Stimulated activated memory B cell treated with anti-CD40 and anti-IgM and Interleukin-4, amounts not matched to agents 10 μg/mL and 1 μg/mL and 100 μg/mL, for 72 hours (primary cell): ENCODE data around the gene UFD1.

ENCODE experiments used
- ATAC-seq: fragments of 150-1000 bp; cut with Tn5 transposase; 2 replicates; pipeline ENCODE4 v1.10.0; 2021
- H3K27ac Mint-ChIP-seq: one replicate; pipeline ENCODE4 v1.8.0; 2022; ENCODE audit warnings: mild to moderate bottlenecking, mixed read lengths
- H3K27me3 Mint-ChIP-seq: one replicate; pipeline ENCODE4 v1.8.0; 2022; ENCODE audit warnings: mixed read lengths
- H3K36me3 Mint-ChIP-seq: one replicate; pipeline ENCODE4 v1.8.0; 2022; ENCODE audit warnings: mixed read lengths
- H3K4me1 Mint-ChIP-seq: one replicate; pipeline ENCODE4 v1.8.0; 2022; ENCODE audit warnings: mixed read lengths
- H3K4me3 Mint-ChIP-seq: one replicate; pipeline ENCODE4 v1.8.0; 2022; ENCODE audit warnings: mild to moderate bottlenecking, moderate library complexity, mixed read lengths
- H3K9me3 Mint-ChIP-seq: one replicate; pipeline ENCODE4 v1.8.0; 2022; ENCODE audit warnings: mixed read lengths

UFD1 gene

GRCh38 chr22:19478901-19479354 lies at the start of gene UFD1:
UFD1 (minus strand) TSS chr22:19479193; CDS start chr22:19479085, 108 bp downstream.
- Mint-ChIP-seq H3K27me3 (no peaks in the 10 kb centered on the region), H3K4me1 (peaks cover 40% of the 10 kb centered on the region), H3K4me3 (peak within 1 kb of the TSS; percentile 87), H3K36me3 (peaks cover 11% of the 10 kb centered on the region), H3K27ac (peak within 1 kb of the TSS; percentile 100), H3K9me3 (no peaks in the 10 kb centered on the region)
- ATAC-seq, result peak; percentile 81

GRCh38 chr22:19527861-19528417 lies 48.9 kb upstream of the UFD1 start:
- H3K4me3 Mint-ChIP-seq, result no peak overlapping the region
- H3K4me1 Mint-ChIP-seq, result peaks cover 8% of the 10 kb centered on the region
- no peaks in the 10 kb centered on the region for H3K9me3 Mint-ChIP-seq
- no peak overlapping the region for H3K27ac Mint-ChIP-seq
- no peaks in the 10 kb centered on the region for H3K36me3 Mint-ChIP-seq
- no peak for ATAC-seq
- peaks cover 68% of the 10 kb centered on the region for H3K27me3 Mint-ChIP-seq

GRCh38 chr22:19527321-19527721 lies 48.3 kb upstream of the UFD1 start:
- Mint-ChIP-seq H3K27me3 (peaks cover 68% of the 10 kb centered on the region), H3K27ac (no peak overlapping the region), H3K36me3 (no peaks in the 10 kb centered on the region), H3K4me3 (no peak overlapping the region), H3K9me3 (no peaks in the 10 kb centered on the region), H3K4me1 (peaks cover 8% of the 10 kb centered on the region)
- no peak for ATAC-seq

- no peak for ATAC-seq
- no peak overlapping the region for H3K4me3 Mint-ChIP-seq
- H3K27ac Mint-ChIP-seq, result no peak overlapping the region
- H3K27me3 Mint-ChIP-seq, result peaks cover 68% of the 10 kb centered on the region
- H3K9me3 Mint-ChIP-seq, result no peaks in the 10 kb centered on the region
- H3K36me3 Mint-ChIP-seq, result no peaks in the 10 kb centered on the region
- H3K4me1 Mint-ChIP-seq, result peaks cover 8% of the 10 kb centered on the region
Observed at GRCh38 chr22:19526702-19527111, 47.7 kb upstream of the UFD1 start.

GRCh38 chr22:19526076-19526701 lies 47.2 kb upstream of the UFD1 start:
- Mint-ChIP-seq H3K27ac (no peak overlapping the region), H3K4me3 (no peak overlapping the region), H3K9me3 (no peaks in the 10 kb centered on the region), H3K4me1 (peaks cover 8% of the 10 kb centered on the region), H3K27me3 (peaks cover 64% of the 10 kb centered on the region), H3K36me3 (no peaks in the 10 kb centered on the region)
- ATAC-seq, result no peak

- Mint-ChIP-seq H3K27me3 (peaks cover 59% of the 10 kb centered on the region), H3K9me3 (no peaks in the 10 kb centered on the region), H3K36me3 (no peaks in the 10 kb centered on the region), H3K4me1 (peaks cover 8% of the 10 kb centered on the region), H3K27ac (no peak overlapping the region), H3K4me3 (no peak overlapping the region)
- no peak for ATAC-seq
Observed at GRCh38 chr22:19525666-19526065, 46.7 kb upstream of the UFD1 start.

- H3K27ac Mint-ChIP-seq, result no peak overlapping the region
- peak overlapping the region; percentile 40 for H3K4me3 Mint-ChIP-seq
- H3K4me1 Mint-ChIP-seq, result peaks cover 8% of the 10 kb centered on the region
- H3K36me3 Mint-ChIP-seq, result no peaks in the 10 kb centered on the region
- no peak for ATAC-seq
- H3K9me3 Mint-ChIP-seq, result no peaks in the 10 kb centered on the region
- H3K27me3 Mint-ChIP-seq, result peaks cover 54% of the 10 kb centered on the region
Observed at GRCh38 chr22:19525116-19525660, 46.2 kb upstream of the UFD1 start.

- H3K9me3 Mint-ChIP-seq, result no peaks in the 10 kb centered on the region
- H3K4me3 Mint-ChIP-seq, result peak within 1 kb of the TSS; percentile 40
- no peak for ATAC-seq
- no peaks in the 10 kb centered on the region for H3K36me3 Mint-ChIP-seq
- H3K27me3 Mint-ChIP-seq, result peaks cover 54% of the 10 kb centered on the region
- no peak within 1 kb of the TSS for H3K27ac Mint-ChIP-seq
- peaks cover 8% of the 10 kb centered on the region for H3K4me1 Mint-ChIP-seq
Observed at GRCh38 chr22:19524170-19525115, 45.5 kb upstream of the UFD1 start, which contains the start of gene CLDN5. CLDN5 (minus strand) TSS chr22:19524410; CDS start chr22:19524255, 155 bp downstream.

GRCh38 chr22:19523240-19524169 lies 44.5 kb upstream of the UFD1 start:
- H3K4me1 Mint-ChIP-seq, result peaks cover 8% of the 10 kb centered on the region
- H3K4me3 Mint-ChIP-seq, result no peak overlapping the region
- H3K27me3 Mint-ChIP-seq, result peaks cover 54% of the 10 kb centered on the region
- ATAC-seq, result peak; percentile 24
- no peak overlapping the region for H3K27ac Mint-ChIP-seq
- H3K36me3 Mint-ChIP-seq, result no peaks in the 10 kb centered on the region
- no peaks in the 10 kb centered on the region for H3K9me3 Mint-ChIP-seq

- peak overlapping the region; percentile 41 for H3K4me3 Mint-ChIP-seq
Observed at GRCh38 chr22:19522881-19523239, 43.9 kb upstream of the UFD1 start.

GRCh38 chr22:19522190-19522880 lies 43.3 kb upstream of the UFD1 start:
- H3K27me3 Mint-ChIP-seq, result peaks cover 52% of the 10 kb centered on the region
- no peaks in the 10 kb centered on the region for H3K9me3 Mint-ChIP-seq
- H3K4me1 Mint-ChIP-seq, result peaks cover 8% of the 10 kb centered on the region
- H3K36me3 Mint-ChIP-seq, result no peaks in the 10 kb centered on the region
- H3K27ac Mint-ChIP-seq, result no peak overlapping the region
- ATAC-seq, result no peak
- H3K4me3 Mint-ChIP-seq, result peak overlapping the region; percentile 41

More at GRCh38 chr22:19522881-19523239, 43.9 kb upstream of the UFD1 start:
- no peak for ATAC-seq
- H3K9me3 Mint-ChIP-seq, result no peaks in the 10 kb centered on the region
- H3K4me1 Mint-ChIP-seq, result peaks cover 8% of the 10 kb centered on the region
- no peak overlapping the region for H3K27ac Mint-ChIP-seq
- H3K27me3 Mint-ChIP-seq, result peaks cover 54% of the 10 kb centered on the region
- no peaks in the 10 kb centered on the region for H3K36me3 Mint-ChIP-seq

- H3K4me1 Mint-ChIP-seq, result peaks cover 8% of the 10 kb centered on the region
- H3K27me3 Mint-ChIP-seq, result peaks cover 36% of the 10 kb centered on the region
- H3K36me3 Mint-ChIP-seq, result no peaks in the 10 kb centered on the region
- H3K9me3 Mint-ChIP-seq, result no peaks in the 10 kb centered on the region
- no peak overlapping the region for H3K27ac Mint-ChIP-seq
- ATAC-seq, result no peak
- no peak overlapping the region for H3K4me3 Mint-ChIP-seq
Observed at GRCh38 chr22:19520566-19521305, 41.7 kb upstream of the UFD1 start.

- Mint-ChIP-seq H3K4me3 (no peak overlapping the region), H3K4me1 (peaks cover 7% of the 10 kb centered on the region), H3K27ac (no peak overlapping the region), H3K27me3 (peaks cover 28% of the 10 kb centered on the region), H3K36me3 (no peaks in the 10 kb centered on the region), H3K9me3 (no peaks in the 10 kb centered on the region)
- ATAC-seq, result no peak
Observed at GRCh38 chr22:19520007-19520406, 41.0 kb upstream of the UFD1 start.
